ENCODE results near the gene PTPRG.
"Not testable (repeated sequence)": the region's sequence is repeated elsewhere in the genome, so short reads cannot be mapped to it uniquely, and the experiment has no call there.

Gene PTPRG

GRCh38 chr3:62038798-62039197 lies 477.4 kb downstream of the PTPRG start:
- FAIRE-seq: not testable (repeated sequence)

- FAIRE-seq: no peak
These were observed 478.2 kb downstream of the PTPRG start for GRCh38 chr3:62039586-62039985.

GRCh38 chr3:62041681-62042080 lies 480.3 kb downstream of the PTPRG start:
- FAIRE-seq: no peak

- no peak for FAIRE-seq
These were observed 483.6 kb downstream of the PTPRG start for GRCh38 chr3:62044874-62045411.

GRCh38 chr3:62046326-62046725 lies 485.0 kb downstream of the PTPRG start:
- no peak for FAIRE-seq

- FAIRE-seq: no peak
These were observed 487.2 kb downstream of the PTPRG start for GRCh38 chr3:62048577-62048976.

GRCh38 chr3:62049033-62049432 lies 487.7 kb downstream of the PTPRG start:
- FAIRE-seq: no peak

- FAIRE-seq: no peak
These were observed 490.1 kb downstream of the PTPRG start for GRCh38 chr3:62051506-62051905.

- no peak for FAIRE-seq
These were observed 491.0 kb downstream of the PTPRG start for GRCh38 chr3:62052331-62052730.

- FAIRE-seq: no peak
These were observed 495.3 kb downstream of the PTPRG start for GRCh38 chr3:62056658-62057057.

- FAIRE-seq: no peak
These were observed 496.1 kb downstream of the PTPRG start for GRCh38 chr3:62057339-62058047.

GRCh38 chr3:62065985-62066693 lies 504.8 kb downstream of the PTPRG start:
- no peak for FAIRE-seq

GRCh38 chr3:62068337-62068736 lies 507.0 kb downstream of the PTPRG start:
- FAIRE-seq: no peak

GRCh38 chr3:62070891-62071290 lies 509.5 kb downstream of the PTPRG start:
- no peak for FAIRE-seq

GRCh38 chr3:62073038-62073437 lies 511.7 kb downstream of the PTPRG start:
- FAIRE-seq: no peak

- FAIRE-seq: no peak
These were observed 523.2 kb downstream of the PTPRG start for GRCh38 chr3:62084558-62084957.

GRCh38 chr3:62088472-62089104 lies 527.2 kb downstream of the PTPRG start:
- no peak for FAIRE-seq

GRCh38 chr3:62090066-62090465 lies 528.7 kb downstream of the PTPRG start:
- FAIRE-seq: no peak

GRCh38 chr3:62090519-62090918 lies 529.1 kb downstream of the PTPRG start:
- FAIRE-seq: no peak

GRCh38 chr3:62093025-62093424 lies 531.7 kb downstream of the PTPRG start:
- FAIRE-seq: no peak

- no peak for FAIRE-seq
These were observed 533.1 kb downstream of the PTPRG start for GRCh38 chr3:62094461-62094860.

GRCh38 chr3:62095080-62095479 lies 533.7 kb downstream of the PTPRG start:
- no peak for FAIRE-seq

GRCh38 chr3:62095756-62096155 lies 534.4 kb downstream of the PTPRG start:
- FAIRE-seq: no peak

GRCh38 chr3:62096521-62096920 lies 535.1 kb downstream of the PTPRG start:
- no peak for FAIRE-seq

Measured in islet of Langerhans (tissue), 1 donor.